Measurements from ENCODE around the gene DAP. TPM values are rescaled to one million over a fixed set of nuclear protein-coding genes. Genes with fewer than 3 reads are reported as not detected.

The DAP gene
- total and polyA plus RNA-seq, 10 of the 15 experiments (the other 5 are each of a cell fraction or from before 2014, with no cell fraction given), result 12.9 to 130 (median 49.9) TPM

DNA sequence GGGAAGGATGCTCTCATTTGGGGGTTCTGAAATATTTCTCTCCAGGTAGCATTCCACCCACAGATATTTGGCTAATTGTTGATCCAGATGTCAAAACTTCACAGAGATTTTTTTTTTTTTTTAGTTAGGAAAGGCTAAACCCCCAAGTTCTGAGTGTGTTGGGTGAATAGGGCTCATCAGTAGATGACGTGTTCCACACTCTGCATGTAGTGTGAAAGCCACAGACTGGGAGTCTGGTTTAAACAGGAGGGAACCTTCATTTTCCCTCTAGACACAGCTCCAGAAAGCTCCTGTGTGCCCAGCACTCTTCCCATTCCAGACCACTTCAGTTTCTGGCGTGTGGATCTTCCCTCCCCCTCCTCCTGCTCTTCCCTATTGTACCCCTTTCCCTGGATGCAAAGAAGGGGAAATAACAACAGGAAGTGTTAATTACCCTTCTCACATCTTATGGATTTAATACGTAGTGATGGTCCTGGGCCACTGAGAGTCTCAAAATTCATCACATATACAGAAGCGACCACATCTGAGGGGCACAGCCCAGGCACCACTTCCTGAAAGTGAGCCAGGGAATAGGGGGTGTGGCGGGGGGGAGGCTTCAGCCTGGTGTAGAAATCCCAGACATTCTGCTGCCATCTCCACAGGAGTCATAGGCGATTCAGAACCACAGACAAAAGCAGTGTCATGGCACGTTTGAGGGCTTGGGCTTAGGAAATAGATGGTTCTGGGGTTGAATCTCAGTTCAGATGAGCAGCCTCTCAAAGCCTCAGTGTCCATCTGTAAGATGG, 65.1 kb downstream of the DAP start (continued):
- peak; percentile 42; the same call in 1 of the 2 replicates for TF ChIP-seq ATF7 (IDR thresholded peaks at IDR 0.05; ENCODE audit: low read depth)
- no peak for TF ChIP-seq MAX (IDR thresholded peaks at IDR 0.05; ENCODE audit: low read depth, low read length)
- TF ChIP-seq HCFC1 (IDR thresholded peaks at IDR 0.05; ENCODE audit: low read length), result no peak
- no peak for TF ChIP-seq ZNF24 (IDR thresholded peaks at IDR 0.05)
- no peak for TF ChIP-seq ZBTB11 (CRISPR knock-in tag; IDR thresholded peaks at IDR 0.05)
- no peak for TF ChIP-seq HDAC2 (IDR thresholded peaks at IDR 0.05)
- TF ChIP-seq HDAC6 (IDR thresholded peaks at IDR 0.05; ENCODE audit: unreplicated experiment), result no peak
- no peak for TF ChIP-seq TCF7 (IDR thresholded peaks at IDR 0.05; ENCODE audit: borderline replicate concordance)
- no peak for TF ChIP-seq CBX5 (IDR thresholded peaks at IDR 0.05; ENCODE audit: low read depth)
- TF ChIP-seq STAT1 (conservative IDR thresholded peaks at IDR 0.05), result no peak
- no peak for TF ChIP-seq NFYB (IDR thresholded peaks at IDR 0.05; ENCODE audit: insufficient read depth, low read depth, low read length)
- no peak for TF ChIP-seq ESRRA (IDR thresholded peaks at IDR 0.05; ENCODE audit: low read length)
- TF ChIP-seq RELB (IDR thresholded peaks at IDR 0.05; ENCODE audit: low read depth), result no peak
- TF ChIP-seq, protein P1, sequence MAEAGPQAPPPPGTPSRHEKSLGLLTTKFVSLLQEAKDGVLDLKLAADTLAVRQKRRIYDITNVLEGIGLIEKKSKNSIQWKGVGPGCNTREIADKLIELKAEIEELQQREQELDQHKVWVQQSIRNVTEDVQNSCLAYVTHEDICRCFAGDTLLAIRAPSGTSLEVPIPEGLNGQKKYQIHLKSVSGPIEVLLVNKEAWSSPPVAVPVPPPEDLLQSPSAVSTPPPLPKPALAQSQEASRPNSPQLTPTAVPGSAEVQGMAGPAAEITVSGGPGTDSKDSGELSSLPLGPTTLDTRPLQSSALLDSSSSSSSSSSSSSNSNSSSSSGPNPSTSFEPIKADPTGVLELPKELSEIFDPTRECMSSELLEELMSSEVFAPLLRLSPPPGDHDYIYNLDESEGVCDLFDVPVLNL (IDR thresholded peaks at IDR 0.05; ENCODE audit: low read depth, low read length), result no peak
- TF ChIP-seq CHD1 (IDR thresholded peaks at IDR 0.05; ENCODE audit: low read depth, low read length), result no peak
- no peak for TF ChIP-seq RCOR1 (conservative IDR thresholded peaks at IDR 0.05; ENCODE audit: low read depth, low read length)
- TF ChIP-seq IKZF2 (IDR thresholded peaks at IDR 0.05), result peak; percentile 56 to 72; a peak in 3 of 4 replicates
- TF ChIP-seq PAX8 (IDR thresholded peaks at IDR 0.05), result no peak
- TF ChIP-seq POU2F2 (IDR thresholded peaks at IDR 0.05; ENCODE audit: borderline replicate concordance, low read depth, low read length), result no peak
- no peak for TF ChIP-seq PML (IDR thresholded peaks at IDR 0.05; ENCODE audit: low read length)
- TF ChIP-seq RAD51 (IDR thresholded peaks at IDR 0.05), result no peak
- TF ChIP-seq, protein P2, sequence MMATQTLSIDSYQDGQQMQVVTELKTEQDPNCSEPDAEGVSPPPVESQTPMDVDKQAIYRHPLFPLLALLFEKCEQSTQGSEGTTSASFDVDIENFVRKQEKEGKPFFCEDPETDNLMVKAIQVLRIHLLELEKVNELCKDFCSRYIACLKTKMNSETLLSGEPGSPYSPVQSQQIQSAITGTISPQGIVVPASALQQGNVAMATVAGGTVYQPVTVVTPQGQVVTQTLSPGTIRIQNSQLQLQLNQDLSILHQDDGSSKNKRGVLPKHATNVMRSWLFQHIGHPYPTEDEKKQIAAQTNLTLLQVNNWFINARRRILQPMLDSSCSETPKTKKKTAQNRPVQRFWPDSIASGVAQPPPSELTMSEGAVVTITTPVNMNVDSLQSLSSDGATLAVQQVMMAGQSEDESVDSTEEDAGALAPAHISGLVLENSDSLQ (IDR thresholded peaks at IDR 0.05), result no peak
- no peak for TF ChIP-seq IRF4 (IDR thresholded peaks at IDR 0.05; ENCODE audit: low read depth, low read length)
- peak; percentile 60; the same call in 1 of the 2 replicates for TF ChIP-seq IKZF1 (conservative IDR thresholded peaks at IDR 0.05)
- TF ChIP-seq POLR2AphosphoS2 (IDR thresholded peaks at IDR 0.05; ENCODE audit: low read depth, low read length), result no peak
- TF ChIP-seq BMI1 (IDR thresholded peaks at IDR 0.05; ENCODE audit: borderline replicate concordance), result no peak

Data from GM12878 (cell line).